VCaP (cell line): ENCODE data around the gene DDIAS.
A peak's percentile ranks its signal among the peaks of the same experiment; 100 is the strongest.

Experiments
- H3K27ac ChIP-seq: fragments of 450-650 bp; 2 replicates; pipeline ENCODE4 v1.5.1; 2017
- CTCF ChIP-seq: fragments of 450-650 bp; conservative IDR thresholded peaks from 2 replicates; pipeline ENCODE4 v1.5.1; 2017; ENCODE audit warnings: mild to moderate bottlenecking, moderate library complexity

The DDIAS gene

GRCh38 chr11:82901922-82902485 is 468 bp downstream of the DDIAS start:
- peak overlapping the region; percentile 83 for H3K27ac ChIP-seq
- TF ChIP-seq CTCF = no peak

- H3K27ac ChIP-seq = peak overlapping the region; percentile 83
- TF ChIP-seq CTCF = no peak
These were observed 1.3 kb downstream of the DDIAS start for GRCh38 chr11:82902880-82903279.

GRCh38 chr11:82903843-82904586 is 2.5 kb downstream of the DDIAS start:
- no peak for TF ChIP-seq CTCF
- H3K27ac ChIP-seq = no peak overlapping the region

GRCh38 chr11:82906236-82906635 is 4.7 kb downstream of the DDIAS start:
- peak; percentile 76 for TF ChIP-seq CTCF
- H3K27ac ChIP-seq = no peak overlapping the region

- TF ChIP-seq CTCF = no peak
- no peak overlapping the region for H3K27ac ChIP-seq
These were observed 5.4 kb downstream of the DDIAS start for GRCh38 chr11:82906931-82907330.

GRCh38 chr11:82907371-82907770 is 5.8 kb downstream of the DDIAS start:
- no peak overlapping the region for H3K27ac ChIP-seq
- no peak for TF ChIP-seq CTCF

GRCh38 chr11:82908311-82908710 is 6.8 kb downstream of the DDIAS start:
- no peak for TF ChIP-seq CTCF
- no peak overlapping the region for H3K27ac ChIP-seq
